ENCODE results near the gene CHD6. TPM values are rescaled to one million over a fixed set of nuclear protein-coding genes. Genes with fewer than 3 reads are reported as not detected.

CHD6 gene
- total and polyA plus RNA-seq, 8 donors, result 27.7 to 68.6 (median 52.4) TPM

DNA sequence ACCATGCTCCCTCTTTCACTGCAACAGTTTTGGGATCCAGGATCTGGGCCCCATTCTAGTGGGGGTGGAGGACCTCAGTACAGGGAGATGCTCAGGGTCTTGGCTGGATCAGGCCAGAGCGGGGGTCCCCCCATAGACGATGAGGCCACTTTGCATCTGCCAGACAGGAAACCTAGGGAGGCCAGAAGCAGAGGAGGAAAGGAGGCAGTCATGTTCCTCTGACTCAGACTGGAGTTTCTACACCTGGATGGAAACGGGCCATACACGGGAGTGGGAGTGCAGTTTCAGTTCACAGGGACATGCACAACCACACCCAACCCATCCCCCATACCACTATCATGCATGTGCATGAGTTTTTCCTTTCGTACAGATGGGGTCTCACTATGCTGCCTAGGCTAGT, 248.0 kb downstream of the CHD6 start:
- intact Hi-C loops (cut with DNase I), result no loop called here
- Histone ChIP-seq H3K27me3 (peaks cover 25 to 57% of the 10 kb centered on the region in 2 donors), H3K36me3 (no peaks in the 10 kb centered on the region), H3K9me3 (peaks cover 0 to 14% of the 10 kb centered on the region in 2 donors), H3K4me3 (no peak overlapping the region), H3K4me1 (peaks cover 0 to 8% of the 10 kb centered on the region in 2 donors), H3K27ac (no peak overlapping the region)
- TF ChIP-seq, protein P1, sequence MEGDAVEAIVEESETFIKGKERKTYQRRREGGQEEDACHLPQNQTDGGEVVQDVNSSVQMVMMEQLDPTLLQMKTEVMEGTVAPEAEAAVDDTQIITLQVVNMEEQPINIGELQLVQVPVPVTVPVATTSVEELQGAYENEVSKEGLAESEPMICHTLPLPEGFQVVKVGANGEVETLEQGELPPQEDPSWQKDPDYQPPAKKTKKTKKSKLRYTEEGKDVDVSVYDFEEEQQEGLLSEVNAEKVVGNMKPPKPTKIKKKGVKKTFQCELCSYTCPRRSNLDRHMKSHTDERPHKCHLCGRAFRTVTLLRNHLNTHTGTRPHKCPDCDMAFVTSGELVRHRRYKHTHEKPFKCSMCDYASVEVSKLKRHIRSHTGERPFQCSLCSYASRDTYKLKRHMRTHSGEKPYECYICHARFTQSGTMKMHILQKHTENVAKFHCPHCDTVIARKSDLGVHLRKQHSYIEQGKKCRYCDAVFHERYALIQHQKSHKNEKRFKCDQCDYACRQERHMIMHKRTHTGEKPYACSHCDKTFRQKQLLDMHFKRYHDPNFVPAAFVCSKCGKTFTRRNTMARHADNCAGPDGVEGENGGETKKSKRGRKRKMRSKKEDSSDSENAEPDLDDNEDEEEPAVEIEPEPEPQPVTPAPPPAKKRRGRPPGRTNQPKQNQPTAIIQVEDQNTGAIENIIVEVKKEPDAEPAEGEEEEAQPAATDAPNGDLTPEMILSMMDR (IDR thresholded peaks at IDR 0.05), result no peak
- no peak for DNase-seq
- no peak for ATAC-seq

- no peaks in the 10 kb centered on the region for H3K36me3 ChIP-seq
- TF ChIP-seq, protein P1 (IDR thresholded peaks at IDR 0.05), result no peak
- no peak for DNase-seq
- intact Hi-C loops (cut with DNase I), result no loop called here
- no peak overlapping the region for H3K4me3 ChIP-seq
- H3K4me1 ChIP-seq, result peaks cover 0 to 8% of the 10 kb centered on the region in 2 donors
- no peak overlapping the region for H3K27ac ChIP-seq
- ATAC-seq, result no peak
- peaks cover 0 to 14% of the 10 kb centered on the region in 2 donors for H3K9me3 ChIP-seq
- H3K27me3 ChIP-seq, result peaks cover 30 to 62% of the 10 kb centered on the region in 2 donors
These were observed 248.5 kb downstream of the CHD6 start for GRCh38 chr20:41369673-41370072.

GRCh38 chr20:41367956-41368355, 250.2 kb downstream of the CHD6 start:
- Histone ChIP-seq H3K4me3 (no peak overlapping the region), H3K36me3 (no peaks in the 10 kb centered on the region), H3K27ac (no peak overlapping the region), H3K4me1 (peaks cover 0 to 8% of the 10 kb centered on the region in 2 donors), H3K27me3 (peaks cover 36 to 66% of the 10 kb centered on the region in 2 donors), H3K9me3 (peaks cover 0 to 14% of the 10 kb centered on the region in 2 donors)
- intact Hi-C loops (cut with DNase I), result no loop called here
- TF ChIP-seq, protein P1 (IDR thresholded peaks at IDR 0.05), result no peak
- no peak for DNase-seq
- ATAC-seq, result no peak

DNA sequence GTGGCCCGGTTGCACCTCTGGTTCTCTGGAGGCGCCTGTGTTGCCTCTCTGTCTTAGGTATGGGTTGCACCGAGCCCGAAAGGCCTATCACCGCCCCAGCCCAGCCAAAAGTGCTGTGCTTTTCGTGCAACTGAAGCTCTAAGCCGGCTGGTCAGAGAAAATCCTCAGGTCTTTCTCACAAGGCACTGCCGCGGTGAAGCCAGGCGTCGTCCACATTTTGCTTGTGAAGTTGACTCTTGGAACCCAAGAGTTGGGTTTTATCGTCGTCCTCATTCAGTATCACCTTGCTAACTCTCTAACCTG, 250.8 kb downstream of the CHD6 start:
- DNase-seq (no peak), ATAC-seq (no peak)
- H3K27ac ChIP-seq, result no peak overlapping the region
- no peaks in the 10 kb centered on the region for H3K36me3 ChIP-seq
- H3K4me1 ChIP-seq, result peaks cover 0 to 8% of the 10 kb centered on the region in 2 donors
- intact Hi-C loops (cut with DNase I), result no loop called here
- peaks cover 0 to 14% of the 10 kb centered on the region in 2 donors for H3K9me3 ChIP-seq
- TF ChIP-seq, protein P1 (IDR thresholded peaks at IDR 0.05), result no peak
- no peak overlapping the region for H3K4me3 ChIP-seq
- H3K27me3 ChIP-seq, result peaks cover 36 to 66% of the 10 kb centered on the region in 2 donors

DNA sequence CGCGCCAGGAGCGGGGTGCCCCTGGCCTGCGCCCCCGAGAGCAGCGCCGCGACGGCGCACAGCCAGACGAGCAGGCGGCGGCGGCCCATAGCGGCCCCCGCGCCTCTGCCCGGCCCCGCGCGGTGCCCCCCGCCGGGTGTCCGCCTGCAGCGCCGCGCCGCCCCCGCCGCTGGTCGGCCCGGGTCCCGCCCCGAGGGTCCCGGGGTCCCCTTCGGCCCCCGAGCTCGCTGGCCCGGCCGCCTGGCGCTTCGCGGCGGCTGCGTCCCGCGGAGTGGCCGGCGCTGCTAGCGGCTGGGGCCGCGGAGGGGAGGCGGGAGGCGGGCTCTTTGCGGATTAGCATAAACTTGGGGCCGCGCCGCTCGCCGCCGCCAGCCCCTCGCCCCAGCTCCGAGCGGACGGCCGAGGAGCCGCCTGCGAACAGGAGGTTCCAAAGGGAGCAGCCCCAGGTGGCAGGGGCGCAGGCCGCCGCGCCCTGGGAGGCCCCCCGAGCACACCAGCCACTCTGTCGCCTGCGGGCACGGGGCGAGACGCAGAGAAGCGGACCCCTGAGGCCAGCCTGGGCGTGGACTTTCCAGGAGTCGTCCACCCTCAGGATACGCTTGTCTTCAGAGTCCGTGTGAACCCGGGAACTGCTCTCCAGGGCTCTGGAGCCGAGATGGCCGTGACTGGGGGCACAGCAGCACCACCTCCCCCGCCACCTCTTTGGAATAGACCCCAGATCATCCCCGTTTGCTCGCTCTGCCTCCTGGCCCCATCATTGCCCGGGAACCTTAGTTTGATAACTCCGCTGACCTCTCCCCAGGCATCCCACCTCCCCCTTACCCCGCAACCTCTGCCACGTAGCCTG, 251.4 kb downstream of the CHD6 start, which contains the start of gene EMILIN3:
Gene EMILIN3 (minus strand): TSS at position 273 of the 847 bp plus-strand sequence. CDS start 184 bp downstream, at position 89.
- Histone ChIP-seq H3K27ac (no peak within 1 kb of the TSS), H3K27me3 (peaks cover 36 to 66% of the 10 kb centered on the region in 2 donors), H3K9me3 (peaks cover 0 to 11% of the 10 kb centered on the region in 2 donors), H3K36me3 (no peaks in the 10 kb centered on the region), H3K4me1 (peaks cover 0 to 8% of the 10 kb centered on the region in 2 donors), H3K4me3 (peak within 1 kb of the TSS in 1 of 2 donors; percentile 7)
- TF ChIP-seq, protein P1 (IDR thresholded peaks at IDR 0.05), result no peak
- ATAC-seq (no peak), DNase-seq (peak in 1 of 4 donors; percentile 32)
- intact Hi-C loops (cut with DNase I), result no loop called here
